ENCODE measurements around the gene SCG3. TPM values are rescaled to one million over a fixed set of nuclear protein-coding genes. Genes with fewer than 3 reads are reported as not detected.

SCG3 gene
- total RNA-seq, 1 donor from 2014 or later = 13.0 TPM

DNA sequence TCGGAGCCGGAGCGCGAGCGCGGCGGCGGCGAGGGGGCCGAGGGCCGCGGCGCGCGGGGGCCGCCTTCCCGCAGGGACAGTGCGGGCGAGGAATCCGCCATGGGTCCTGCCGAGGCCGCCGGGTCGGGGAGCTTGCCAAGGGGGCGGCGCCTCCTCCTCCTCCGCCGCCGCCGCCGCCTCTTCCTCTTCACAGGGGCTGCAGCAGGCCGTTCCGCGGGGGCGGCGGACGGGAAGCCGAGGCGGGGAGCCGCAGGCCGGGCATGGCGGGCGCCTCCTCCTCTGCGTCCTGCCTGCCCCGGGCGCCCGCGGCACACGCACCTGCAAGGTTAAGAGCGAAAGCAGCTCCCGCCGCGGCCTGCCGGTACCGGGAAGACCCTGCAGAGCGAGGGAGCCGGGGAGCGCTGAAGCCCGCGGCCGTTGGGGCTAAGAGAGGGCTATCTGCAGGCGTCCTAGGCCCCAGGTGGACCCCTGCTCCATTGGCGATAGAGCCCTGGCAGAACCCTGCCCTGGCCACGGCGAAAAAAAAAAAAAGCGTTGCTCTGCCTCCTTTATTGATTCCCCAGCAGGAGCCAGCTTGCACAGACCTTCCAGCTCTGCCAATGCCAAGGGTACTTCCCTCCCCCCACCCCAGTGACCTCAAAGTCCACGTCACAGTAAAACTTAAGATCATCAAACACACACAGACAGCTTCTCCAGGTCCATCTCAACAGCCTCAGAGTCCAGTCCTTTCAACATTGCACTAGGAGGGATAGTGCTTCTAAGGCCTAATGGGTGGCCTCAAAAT, 56.4 kb downstream of the SCG3 start, which contains the start of gene LYSMD2:
Gene LYSMD2 (minus strand): TSS at position 134 of the 784 bp plus-strand sequence. CDS start 33 bp downstream, at position 101.
- peak within 1 kb of the TSS; percentile 73 for H3K27ac Mint-ChIP-seq
- H3K9me3 Mint-ChIP-seq = no peaks in the 10 kb centered on the region
- DNase-seq (ENCODE audit: extremely low spot score, unreplicated experiment) = no peak
- H3K4me1 Mint-ChIP-seq (ENCODE audit: unreplicated experiment) = no peaks in the 10 kb centered on the region
- H3K4me3 Mint-ChIP-seq = peak within 1 kb of the TSS; percentile 86
- H3K36me3 Mint-ChIP-seq = no peaks in the 10 kb centered on the region
- no peak for TF ChIP-seq CTCF (conservative IDR thresholded peaks at IDR 0.05)
- peaks cover 55% of the 10 kb centered on the region for H3K27me3 Mint-ChIP-seq

DNA sequence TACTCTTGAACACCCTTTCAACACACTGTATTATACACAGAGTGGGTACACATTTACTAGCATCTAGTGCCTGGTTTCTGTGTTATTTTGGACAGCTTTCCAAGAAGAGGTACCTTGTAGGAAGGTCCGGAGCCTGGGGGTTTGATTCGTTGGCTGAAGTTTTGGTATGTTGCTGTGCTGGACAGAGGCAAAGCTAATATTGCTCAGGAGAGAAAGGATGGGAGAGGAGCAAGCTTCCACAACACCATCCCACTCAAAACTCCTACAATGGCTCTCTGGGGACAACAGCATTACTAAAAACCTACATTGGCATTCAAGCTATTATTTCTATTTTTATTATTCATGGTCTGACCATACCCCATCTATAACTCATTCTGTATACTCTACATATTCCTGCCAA, 57.2 kb downstream of the SCG3 start:
- Mint-ChIP-seq H3K27ac (no peak overlapping the region), H3K4me1 (ENCODE audit: unreplicated experiment) (no peaks in the 10 kb centered on the region), H3K4me3 (peak overlapping the region; percentile 86), H3K27me3 (peaks cover 55% of the 10 kb centered on the region), H3K36me3 (no peaks in the 10 kb centered on the region), H3K9me3 (no peaks in the 10 kb centered on the region)
- no peak for DNase-seq (ENCODE audit: extremely low spot score, unreplicated experiment)
- TF ChIP-seq CTCF (conservative IDR thresholded peaks at IDR 0.05) = no peak

DNA sequence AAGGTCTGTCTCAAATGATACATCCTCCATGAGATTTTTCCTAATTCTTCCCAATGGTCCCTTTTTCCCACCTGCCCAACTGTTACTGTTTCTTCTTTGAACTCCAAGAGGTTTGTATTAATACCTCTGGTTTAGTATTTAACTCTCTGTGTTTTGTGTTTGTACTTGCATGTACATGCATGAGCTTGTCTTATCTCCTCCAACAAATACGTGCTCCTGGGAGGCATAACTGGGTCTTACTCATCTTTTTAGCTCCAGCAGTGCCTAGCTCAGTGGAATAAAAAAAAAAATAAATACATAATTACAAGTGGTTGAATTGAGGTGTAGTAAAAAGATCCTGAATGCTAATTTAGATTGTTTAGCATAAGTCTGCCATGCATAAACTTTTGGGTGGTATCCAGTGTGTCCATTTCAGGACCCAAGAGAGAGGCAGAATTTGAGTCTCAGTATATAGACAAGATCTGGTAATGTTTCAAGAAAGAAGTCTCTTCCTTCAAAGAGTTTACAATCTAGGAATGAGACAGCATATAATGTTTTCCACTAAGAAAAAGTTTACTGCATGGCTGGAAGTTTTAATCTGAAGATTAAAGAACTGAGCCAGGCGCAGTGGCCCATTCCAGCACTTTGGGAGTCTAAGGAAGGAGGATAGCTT, 57.9 kb downstream of the SCG3 start:
- H3K4me3 Mint-ChIP-seq = peak overlapping the region; percentile 67
- no peaks in the 10 kb centered on the region for H3K4me1 Mint-ChIP-seq (ENCODE audit: unreplicated experiment)
- H3K36me3 Mint-ChIP-seq = no peaks in the 10 kb centered on the region
- H3K9me3 Mint-ChIP-seq = no peaks in the 10 kb centered on the region
- H3K27me3 Mint-ChIP-seq = peaks cover 61% of the 10 kb centered on the region
- TF ChIP-seq CTCF (conservative IDR thresholded peaks at IDR 0.05) = no peak
- no peak for DNase-seq (ENCODE audit: extremely low spot score, unreplicated experiment)
- no peak overlapping the region for H3K27ac Mint-ChIP-seq

DNA sequence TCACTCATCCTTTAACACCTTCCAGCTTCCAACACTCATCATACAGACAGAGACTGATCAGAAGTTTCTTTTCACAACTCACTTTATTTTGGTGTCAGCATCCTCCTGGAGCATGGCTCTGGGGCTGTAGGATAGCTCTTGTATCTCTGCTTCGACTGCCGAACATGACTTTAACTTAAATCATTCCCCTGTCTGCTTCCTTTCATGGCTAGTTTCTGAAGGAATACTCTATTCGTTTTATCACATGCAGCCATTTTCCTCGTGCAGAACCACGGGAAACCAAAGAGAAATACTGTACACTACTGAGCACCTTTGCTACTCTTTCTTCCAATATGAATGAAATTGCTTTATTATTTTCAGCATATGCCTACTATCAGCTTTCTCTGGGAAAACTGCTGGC, 68.0 kb downstream of the SCG3 start:
- H3K27me3 Mint-ChIP-seq = peaks cover 79% of the 10 kb centered on the region
- H3K4me1 Mint-ChIP-seq (ENCODE audit: unreplicated experiment) = peaks cover 5% of the 10 kb centered on the region
- H3K36me3 Mint-ChIP-seq = no peaks in the 10 kb centered on the region
- H3K27ac Mint-ChIP-seq = no peak overlapping the region
- H3K9me3 Mint-ChIP-seq = no peaks in the 10 kb centered on the region
- no peak for TF ChIP-seq CTCF (conservative IDR thresholded peaks at IDR 0.05)
- DNase-seq (ENCODE audit: extremely low spot score, unreplicated experiment) = no peak
- no peak overlapping the region for H3K4me3 Mint-ChIP-seq

- Mint-ChIP-seq H3K9me3 (no peaks in the 10 kb centered on the region), H3K4me3 (peak overlapping the region; percentile 90), H3K27ac (no peak overlapping the region), H3K36me3 (no peaks in the 10 kb centered on the region), H3K27me3 (peaks cover 78% of the 10 kb centered on the region), H3K4me1 (ENCODE audit: unreplicated experiment) (peaks cover 5% of the 10 kb centered on the region)
- no peak for TF ChIP-seq CTCF (conservative IDR thresholded peaks at IDR 0.05)
- DNase-seq (ENCODE audit: extremely low spot score, unreplicated experiment) = no peak
Measured at GRCh38 chr15:51750186-51750585, 68.9 kb downstream of the SCG3 start.
